ENCODE measurements around the gene CDK2AP2.

CDK2AP2 gene

DNA sequence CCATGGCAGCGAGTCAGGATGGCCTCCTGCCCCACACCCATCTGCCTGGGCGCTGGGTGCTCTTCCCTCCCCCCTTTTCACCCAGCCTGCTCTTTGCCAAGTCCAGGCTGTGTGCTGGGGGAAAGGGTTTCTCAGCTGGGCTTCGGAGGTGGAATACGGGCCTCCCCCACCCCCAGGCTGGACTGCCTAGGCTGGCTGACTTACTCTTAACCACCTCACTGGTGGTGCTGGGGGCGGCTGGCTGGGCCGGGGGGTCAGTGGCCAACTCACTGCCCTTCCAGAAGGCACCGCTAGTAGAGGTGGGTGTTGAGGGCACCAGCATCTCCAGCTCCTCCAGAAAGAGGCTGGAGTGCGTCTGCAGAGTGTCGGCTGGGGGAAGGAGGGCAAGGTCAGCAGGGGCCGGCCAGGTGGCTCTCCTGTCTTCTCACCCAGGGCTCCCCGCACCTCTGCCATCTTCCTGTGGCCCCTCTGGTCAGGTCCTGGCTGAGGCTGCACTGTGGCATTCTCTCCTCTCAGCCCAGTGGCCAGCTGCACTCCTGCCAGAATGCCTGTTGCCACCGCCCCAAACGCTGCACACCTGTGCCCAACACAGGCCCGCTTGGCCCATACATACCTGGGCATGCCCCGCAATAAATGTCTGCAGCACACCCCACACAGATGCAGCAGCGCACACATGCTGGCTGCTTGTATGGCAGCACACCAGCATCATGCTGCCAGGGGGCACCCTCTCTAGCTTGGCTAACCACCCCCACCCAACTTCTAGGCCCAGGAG, 12.5 kb downstream of the CDK2AP2 start:
- no peak for DNase-seq (ENCODE audit: extremely low spot score)
- ChIA-PET CTCF (interaction anchor here (1.1 kb wide), 1 partner anchor 13 kb away, joined by 3 read pairs; the partner anchor contains the start of gene AIP), POLR2A (no interaction called here)
- TF ChIP-seq FOXM1 (IDR thresholded peaks at IDR 0.05; ENCODE audit: borderline replicate concordance) = no peak
- TF ChIP-seq CTBP1 (IDR thresholded peaks at IDR 0.05; ENCODE audit: borderline replicate concordance) = no peak
- no peak for TF ChIP-seq FOXA1 (IDR thresholded peaks at IDR 0.05)
- no peak for TF ChIP-seq BHLHE40 (IDR thresholded peaks at IDR 0.05; ENCODE audit: borderline replicate concordance)
- TF ChIP-seq, protein P1, sequence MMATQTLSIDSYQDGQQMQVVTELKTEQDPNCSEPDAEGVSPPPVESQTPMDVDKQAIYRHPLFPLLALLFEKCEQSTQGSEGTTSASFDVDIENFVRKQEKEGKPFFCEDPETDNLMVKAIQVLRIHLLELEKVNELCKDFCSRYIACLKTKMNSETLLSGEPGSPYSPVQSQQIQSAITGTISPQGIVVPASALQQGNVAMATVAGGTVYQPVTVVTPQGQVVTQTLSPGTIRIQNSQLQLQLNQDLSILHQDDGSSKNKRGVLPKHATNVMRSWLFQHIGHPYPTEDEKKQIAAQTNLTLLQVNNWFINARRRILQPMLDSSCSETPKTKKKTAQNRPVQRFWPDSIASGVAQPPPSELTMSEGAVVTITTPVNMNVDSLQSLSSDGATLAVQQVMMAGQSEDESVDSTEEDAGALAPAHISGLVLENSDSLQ (IDR thresholded peaks at IDR 0.05) = no peak
- TF ChIP-seq L3MBTL2 (conservative IDR thresholded peaks at IDR 0.05) = no peak
- TF ChIP-seq TARDBP (IDR thresholded peaks at IDR 0.05) = no peak
- TF ChIP-seq ZNF384 (IDR thresholded peaks at IDR 0.05) = no peak

DNA sequence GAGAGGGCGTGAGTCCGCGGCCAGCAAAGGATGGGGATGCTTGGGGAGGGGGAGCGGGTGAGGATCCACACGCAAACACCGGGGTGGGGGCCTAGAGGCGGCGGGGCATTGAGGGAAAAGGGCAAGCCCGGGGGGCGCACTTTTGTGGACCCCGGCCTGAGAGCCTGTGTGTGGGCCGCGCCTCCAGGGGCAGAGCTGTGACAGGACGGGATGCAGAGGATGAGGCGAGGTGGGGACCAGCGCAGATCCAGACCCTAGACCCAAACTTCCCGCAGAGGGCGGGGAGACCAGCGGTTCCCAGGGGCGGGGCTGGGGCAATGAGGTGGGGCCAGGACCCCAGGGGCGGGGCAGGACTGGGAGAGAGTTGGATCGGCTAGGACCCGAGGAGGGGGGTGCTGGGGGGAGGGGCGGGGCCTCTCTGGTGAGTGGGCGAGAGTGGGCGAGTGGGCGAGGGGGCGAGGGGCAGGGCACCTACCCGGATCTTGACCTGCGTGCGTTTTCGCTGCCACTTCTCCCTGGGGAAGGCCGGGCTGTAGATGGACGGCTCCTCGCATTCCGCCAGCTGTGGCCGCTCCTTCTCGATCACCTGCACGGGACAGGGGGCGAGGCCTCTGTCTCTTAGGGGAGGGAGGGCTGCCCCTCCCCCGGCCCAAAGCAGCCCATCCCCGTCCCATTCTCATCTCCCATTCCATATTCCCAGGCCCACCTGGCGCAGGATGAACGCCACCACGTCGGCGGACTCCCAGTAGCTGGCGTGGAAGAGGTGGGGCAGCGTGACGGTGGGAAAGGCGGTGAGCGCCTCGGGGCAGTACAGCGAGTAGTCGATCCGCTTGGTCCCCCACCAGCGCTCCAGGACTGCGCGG, 13.4 kb downstream of the CDK2AP2 start:
- ChIA-PET POLR2A (interaction anchor here (0.8 kb wide), 1 partner anchor 25 kb away, joined by 3 read pairs; the partner anchor contains the start of gene TMEM134), CTCF (interaction anchor here (1.1 kb wide), 1 partner anchor 12 kb away, joined by 3 read pairs; the partner anchor contains the start of gene AIP)
- TF ChIP-seq NFRKB (IDR thresholded peaks at IDR 0.05) (no peak), BHLHE40 (IDR thresholded peaks at IDR 0.05; ENCODE audit: borderline replicate concordance) (no peak), SUZ12 (IDR thresholded peaks at IDR 0.05) (no peak), FOXM1 (IDR thresholded peaks at IDR 0.05; ENCODE audit: borderline replicate concordance) (no peak), L3MBTL2 (conservative IDR thresholded peaks at IDR 0.05) (no peak), ZNF384 (IDR thresholded peaks at IDR 0.05) (no peak), FOXK2 (IDR thresholded peaks at IDR 0.05) (no peak), SP1 (IDR thresholded peaks at IDR 0.05) (no peak), HDGF (IDR thresholded peaks at IDR 0.05; ENCODE audit: borderline replicate concordance) (no peak), ARNT (IDR thresholded peaks at IDR 0.05) (no peak), FOXA1 (IDR thresholded peaks at IDR 0.05) (no peak), TARDBP (IDR thresholded peaks at IDR 0.05) (no peak), CTBP1 (IDR thresholded peaks at IDR 0.05; ENCODE audit: borderline replicate concordance) (no peak), LEF1 (IDR thresholded peaks at IDR 0.05; ENCODE audit: borderline replicate concordance) (no peak), ELF4 (IDR thresholded peaks at IDR 0.05) (no peak)
- TF ChIP-seq, protein P1 (IDR thresholded peaks at IDR 0.05) = no peak
- DNase-seq (ENCODE audit: extremely low spot score) = no peak

DNA sequence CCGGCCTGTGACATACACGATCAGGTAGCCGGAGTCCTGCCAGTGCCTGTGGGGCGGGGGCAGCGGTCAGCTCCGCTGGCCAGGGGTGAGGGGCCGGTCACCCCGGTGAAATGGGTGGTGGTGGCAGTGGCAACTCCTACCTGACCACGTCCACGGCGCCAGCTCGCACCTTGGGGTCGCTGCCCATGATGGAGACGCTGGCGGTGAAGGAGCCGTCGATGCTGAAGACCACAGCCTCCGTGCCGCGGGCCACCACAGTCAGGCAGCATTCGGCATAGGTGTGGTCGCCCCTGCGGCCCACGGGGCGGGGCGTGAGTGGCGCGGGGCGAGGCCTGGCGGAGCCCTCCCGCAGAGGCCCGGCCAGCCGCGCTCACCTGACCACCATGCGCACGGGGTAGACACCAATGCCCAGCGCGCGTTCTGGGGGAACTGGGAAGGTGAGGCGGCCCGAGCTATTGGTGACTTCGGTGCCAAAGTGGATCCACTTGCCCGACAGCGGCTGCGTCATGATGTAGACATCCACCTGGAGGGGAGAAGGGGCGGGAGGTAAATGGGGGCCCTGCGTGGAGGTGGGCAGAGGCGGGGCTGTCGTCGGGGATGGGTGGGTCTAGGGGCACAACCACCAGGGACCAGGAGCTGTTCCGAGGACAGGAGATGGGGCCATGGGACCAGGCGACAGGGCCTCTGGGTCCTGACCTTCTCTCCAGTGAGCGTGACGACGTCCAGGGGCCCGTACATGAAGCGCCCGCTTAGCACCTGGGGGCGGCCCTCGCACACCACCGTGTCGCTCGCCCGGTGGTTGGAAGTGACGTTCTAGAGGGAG, 14.2 kb downstream of the CDK2AP2 start:
- POLR2A ChIA-PET = interaction anchor here (0.8 kb wide), 1 partner anchor 24 kb away, joined by 3 read pairs; the partner anchor contains the start of gene TMEM134

DNA sequence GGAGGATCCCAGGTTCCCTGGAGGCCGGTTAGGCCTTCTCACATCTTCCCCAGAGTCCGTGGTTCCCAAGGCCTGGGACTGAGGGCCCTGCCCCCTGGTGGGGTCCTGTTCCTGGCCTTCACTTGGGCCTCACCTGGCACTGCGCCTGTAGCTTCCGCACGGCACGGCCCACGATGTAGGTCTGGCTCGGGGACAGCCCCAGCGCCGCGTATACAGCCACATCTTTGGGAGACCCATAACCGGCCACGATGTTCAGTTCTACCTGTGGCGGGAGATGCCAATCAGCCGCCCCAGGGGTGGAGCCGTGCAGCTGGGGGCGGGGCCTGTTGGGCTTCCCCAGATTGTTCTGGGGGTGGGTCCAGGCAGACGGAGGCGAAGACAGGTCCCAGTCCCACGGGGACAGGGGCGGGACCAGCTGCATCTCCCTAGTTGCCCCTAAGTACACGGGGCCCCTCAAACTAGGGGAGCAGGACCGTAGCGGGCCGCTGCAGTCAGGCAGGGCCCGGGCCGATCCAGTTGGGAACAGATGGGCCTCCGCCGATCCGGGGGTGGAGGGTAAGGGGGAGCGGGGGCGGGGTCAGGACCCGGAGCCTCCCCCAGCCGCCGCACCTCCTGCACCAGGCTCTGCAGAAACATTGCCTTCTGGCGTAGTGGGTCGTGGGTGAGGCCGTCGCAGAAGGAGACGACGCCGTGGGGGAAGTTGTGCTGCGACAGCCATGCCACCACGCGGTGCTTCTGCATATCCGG, 15.0 kb downstream of the CDK2AP2 start:
- no peak for DNase-seq (ENCODE audit: extremely low spot score)
- CTCF ChIA-PET = no interaction called here
- TF ChIP-seq ZNF384 (IDR thresholded peaks at IDR 0.05) = no peak
- TF ChIP-seq, protein P1 (IDR thresholded peaks at IDR 0.05) = peak; percentile 15; the same call in 1 of the 2 replicates
- POLR2A ChIA-PET = interaction anchor here (1.1 to 2.6 kb wide), 2 partner anchors 10 to 91 kb away, joined by 3 to 10 read pairs; partner anchors contain the start of genes AIP and PPP1CA

More for the DNA sequence above, 14.2 kb downstream of the CDK2AP2 start:
- no peak for DNase-seq (ENCODE audit: extremely low spot score)
- CTCF ChIA-PET = no interaction called here
- TF ChIP-seq SP1 (IDR thresholded peaks at IDR 0.05) (no peak), FOXA1 (IDR thresholded peaks at IDR 0.05) (no peak), FOXK2 (IDR thresholded peaks at IDR 0.05) (no peak), L3MBTL2 (conservative IDR thresholded peaks at IDR 0.05) (no peak), SUZ12 (IDR thresholded peaks at IDR 0.05) (no peak), LEF1 (IDR thresholded peaks at IDR 0.05; ENCODE audit: borderline replicate concordance) (no peak), FOXM1 (IDR thresholded peaks at IDR 0.05; ENCODE audit: borderline replicate concordance) (no peak), ZNF384 (IDR thresholded peaks at IDR 0.05) (no peak), CTBP1 (IDR thresholded peaks at IDR 0.05; ENCODE audit: borderline replicate concordance) (no peak)

Measured in HEK293T (cell line).